Common myeloid progenitor, CD34-positive (primary cell): ENCODE measurements around the gene F2RL1.
A peak's percentile ranks its signal among the peaks of the same experiment; 100 is the strongest.

ENCODE experiments used
- CTCF ChIA-PET: fragments of 350-600 bp; sonication (Branson Sonifier 250); formaldehyde crosslinking; loops from one replicate; lab custom pipeline; 2021; ENCODE audit warnings: antibody characterized with exemption; lab: Charles Lee
- POLR2A ChIA-PET: fragments of 350-600 bp; sonication (Branson Sonifier 250); formaldehyde crosslinking; loops from one replicate; lab custom pipeline; 2021; ENCODE audit warnings: antibody characterized with exemption; lab: Charles Lee
- DNase-seq, 3 donors: peaks; one replicate each; pipeline versions ENCODE4 v3.0.0 to v3.0.0-alpha.2; 2013
- H3K27ac ChIP-seq, 2 experiments: 1 replicate in 1 of 2; 2 replicates in 1 of 2; pipeline ENCODE4 v1.7.0; 2013; ENCODE audit warnings: inconsistent platforms in 2 of 2, low read length in 2 of 2, mild to moderate bottlenecking in 2 of 2, low read depth in 1 of 2, moderate library complexity in 1 of 2; ENCODE audit not compliant: severe bottlenecking in 2 of 2, insufficient read depth in 1 of 2, poor library complexity in 1 of 2
- H3K27me3 ChIP-seq, 5 experiments: replicated peaks in 2 of 5; 1 replicate in 3 of 5; 2 replicates in 2 of 5; pipeline versions ENCODE4 v1.6.1 to v1.7.0; 2013; ENCODE audit warnings: low read length in 4 of 5, mild to moderate bottlenecking in 2 of 5, moderate library complexity in 2 of 5, inconsistent platforms in 1 of 5; ENCODE audit not compliant: insufficient read depth in 5 of 5, control insufficient read depth in 4 of 5
- H3K36me3 ChIP-seq, 4 experiments: 1 replicate in 2 of 4; 2 replicates in 2 of 4; pipeline versions ENCODE4 v1.6.1 to v1.7.0; 2013; ENCODE audit warnings: low read length in 3 of 4, control low read depth in 1 of 4, mild to moderate bottlenecking in 1 of 4; ENCODE audit not compliant: control insufficient read depth in 4 of 4, insufficient read depth in 4 of 4
- H3K4me1 ChIP-seq, 4 experiments: 1 replicate in 3 of 4; 2 replicates in 1 of 4; pipeline versions ENCODE4 v1.6.1 to v1.7.1; 2013; ENCODE audit warnings: low read length in 3 of 4, mild to moderate bottlenecking in 3 of 4, control low read depth in 1 of 4, inconsistent platforms in 1 of 4, moderate library complexity in 1 of 4; ENCODE audit not compliant: control insufficient read depth in 4 of 4, insufficient read depth in 4 of 4; ENCODE audit errors: control extremely low read depth in 1 of 4
- H3K4me3 ChIP-seq, 7 experiments: 1 replicate in 4 of 7; 2 replicates in 3 of 7; pipeline versions ENCODE4 v1.5.1 to v1.7.0; 2013; ENCODE audit warnings: mild to moderate bottlenecking in 7 of 7, low read length in 6 of 7, moderate library complexity in 6 of 7, inconsistent platforms in 2 of 7, low read depth in 2 of 7, control low read depth in 1 of 7; ENCODE audit not compliant: insufficient read depth in 4 of 7, control insufficient read depth in 1 of 7; ENCODE audit errors: extremely low read depth in 1 of 7
- H3K9me3 ChIP-seq, 5 experiments: 1 replicate in 4 of 5; 2 replicates in 1 of 5; pipeline versions ENCODE4 v1.6.1 to v1.7.1; 2013; ENCODE audit warnings: low read length in 4 of 5, mild to moderate bottlenecking in 2 of 5, inconsistent platforms in 1 of 5, low read depth in 1 of 5, moderate library complexity in 1 of 5; ENCODE audit not compliant: control insufficient read depth in 4 of 5, insufficient read depth in 2 of 5; ENCODE audit errors: control extremely low read depth in 1 of 5
- WGBS: methylation state at CpG from one replicate; pipeline ENCODE4 v1.1.5; 2013; ENCODE audit not compliant: insufficient coverage; 5-methylcytosine and 5-hydroxymethylcytosine counted together

F2RL1 gene

DNA sequence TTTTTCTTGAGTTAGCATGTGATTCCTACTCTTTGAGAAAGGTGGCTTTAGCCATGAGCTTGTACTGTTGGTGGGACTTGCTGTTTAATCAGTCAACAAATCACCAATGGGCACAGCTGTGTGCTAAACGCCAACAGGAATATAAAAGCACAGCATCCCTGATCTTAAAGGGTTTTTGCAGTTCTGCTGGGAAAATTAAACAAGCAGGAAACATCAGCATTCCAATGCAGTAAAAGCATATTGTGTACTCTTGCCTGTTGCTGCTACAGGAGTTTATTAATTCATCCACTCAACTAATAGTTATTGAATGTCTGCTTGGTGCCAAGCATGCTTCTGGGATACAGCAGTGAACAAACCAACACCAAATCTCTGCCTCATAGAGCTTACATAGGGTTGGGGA is 27.4 kb upstream of the F2RL1 start:
- no peak overlapping the region for H3K4me3 ChIP-seq
- no peak overlapping the region for H3K27ac ChIP-seq
- H3K9me3 ChIP-seq, result no peaks in the 10 kb centered on the region
- POLR2A ChIA-PET, result no interaction called here
- DNase-seq, result no peak
- CTCF ChIA-PET, result interaction anchor here (1.3 to 1.8 kb wide), 4 partner anchors 10 to 171 kb away, joined by 3 to 6 read pairs (median 3); no protein-coding TSS in a partner anchor
- no peaks in the 10 kb centered on the region for H3K4me1 ChIP-seq
- WGBS, result 100% methylated on average over 1 of the region's 1 CpG
- no peaks in the 10 kb centered on the region for H3K27me3 ChIP-seq
- H3K36me3 ChIP-seq, result no peaks in the 10 kb centered on the region

DNA sequence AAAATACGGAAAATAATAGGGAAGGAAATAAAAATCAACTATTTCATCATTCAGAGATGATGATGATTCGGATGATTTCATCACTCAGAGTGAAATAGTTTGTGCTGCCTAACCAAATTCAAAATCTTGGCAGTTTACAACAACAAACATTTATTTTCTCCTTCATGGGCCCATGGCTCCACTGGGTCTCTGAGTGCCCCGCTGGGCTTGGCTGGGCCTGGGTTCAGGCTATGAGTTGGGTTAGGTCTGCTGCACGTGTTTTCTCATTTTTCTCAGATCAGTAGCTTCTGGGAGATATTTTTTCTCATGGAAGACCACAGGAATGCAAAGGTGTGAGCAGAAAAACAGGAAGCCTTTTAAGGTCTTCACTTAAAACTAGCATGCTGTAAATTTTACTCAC is 24.0 kb upstream of the F2RL1 start:
- 62% methylated on average over 3 of the region's 4 CpGs for WGBS
- Histone ChIP-seq H3K27ac (no peak overlapping the region), H3K9me3 (no peaks in the 10 kb centered on the region), H3K36me3 (no peaks in the 10 kb centered on the region), H3K4me3 (no peak overlapping the region), H3K27me3 (no peaks in the 10 kb centered on the region), H3K4me1 (no peaks in the 10 kb centered on the region)
- peak in 1 of 3 donors; percentile 16 for DNase-seq
- CTCF ChIA-PET, result no interaction called here
- POLR2A ChIA-PET, result no interaction called here

DNA sequence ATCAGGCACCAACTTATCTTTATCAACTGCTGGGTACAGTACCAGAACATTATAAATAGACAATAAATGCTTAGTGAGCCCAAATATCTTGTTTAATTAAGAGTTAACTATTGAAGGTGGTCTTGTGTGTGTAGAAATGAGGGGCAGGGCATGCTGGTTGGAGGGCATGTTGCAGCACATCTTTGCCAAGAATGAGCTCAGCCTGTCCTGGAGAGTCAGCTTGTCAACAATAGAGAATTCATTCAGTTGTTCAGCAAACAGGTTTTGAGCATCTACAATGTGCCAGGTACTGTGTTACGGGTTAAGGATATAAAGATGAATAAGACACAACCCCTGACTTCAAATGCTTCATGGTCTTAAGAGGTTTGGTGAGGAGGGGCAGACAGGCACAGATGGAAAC is 19.2 kb upstream of the F2RL1 start:
- Histone ChIP-seq H3K4me1 (peaks cover 0 to 8% (median 2%) of the 10 kb centered on the region in 4 experiments), H3K27ac (no peak overlapping the region), H3K27me3 (no peaks in the 10 kb centered on the region), H3K9me3 (no peaks in the 10 kb centered on the region), H3K36me3 (no peaks in the 10 kb centered on the region), H3K4me3 (no peak overlapping the region)
- CTCF ChIA-PET, result interaction anchor here (0.6 to 1.2 kb wide), 2 partner anchors 11 to 41 kb away, joined by 3 to 4 read pairs; no protein-coding TSS in a partner anchor
- 100% methylated on average over 1 of the region's 1 CpG for WGBS
- no peak for DNase-seq
- POLR2A ChIA-PET, result interaction anchor here (1.3 kb wide), 1 partner anchor 20 kb away, joined by 3 read pairs; no protein-coding TSS in a partner anchor

DNA sequence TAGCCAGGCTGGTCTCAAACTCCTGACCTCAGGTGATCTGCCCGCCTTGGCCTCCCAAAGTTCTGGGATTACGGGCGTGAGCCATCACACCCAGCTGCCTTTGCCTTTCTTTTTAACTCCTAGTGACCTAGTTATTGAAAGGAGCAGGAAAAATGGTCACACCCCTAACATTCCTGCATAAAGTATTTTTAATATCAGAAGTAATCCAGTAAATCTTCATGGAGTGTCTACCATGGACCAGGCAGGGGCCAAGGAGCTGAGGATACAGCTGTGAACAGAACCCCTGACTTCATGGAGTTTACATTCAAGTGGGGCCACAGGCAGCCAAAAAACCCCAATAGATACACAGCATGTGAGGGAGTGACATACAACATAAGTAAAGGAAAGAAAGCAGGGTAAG is 18.3 kb upstream of the F2RL1 start:
- WGBS, result 90% methylated on average over 2 of the region's 3 CpGs
- Histone ChIP-seq H3K27ac (no peak overlapping the region), H3K9me3 (no peaks in the 10 kb centered on the region), H3K4me1 (peaks cover 0 to 9% (median 2%) of the 10 kb centered on the region in 4 experiments), H3K27me3 (no peaks in the 10 kb centered on the region), H3K36me3 (no peaks in the 10 kb centered on the region), H3K4me3 (no peak overlapping the region)
- POLR2A ChIA-PET, result no interaction called here
- CTCF ChIA-PET, result interaction anchor here (1.0 kb wide), 1 partner anchor 75 kb away, joined by 3 read pairs; no protein-coding TSS in a partner anchor
- DNase-seq, result no peak

DNA sequence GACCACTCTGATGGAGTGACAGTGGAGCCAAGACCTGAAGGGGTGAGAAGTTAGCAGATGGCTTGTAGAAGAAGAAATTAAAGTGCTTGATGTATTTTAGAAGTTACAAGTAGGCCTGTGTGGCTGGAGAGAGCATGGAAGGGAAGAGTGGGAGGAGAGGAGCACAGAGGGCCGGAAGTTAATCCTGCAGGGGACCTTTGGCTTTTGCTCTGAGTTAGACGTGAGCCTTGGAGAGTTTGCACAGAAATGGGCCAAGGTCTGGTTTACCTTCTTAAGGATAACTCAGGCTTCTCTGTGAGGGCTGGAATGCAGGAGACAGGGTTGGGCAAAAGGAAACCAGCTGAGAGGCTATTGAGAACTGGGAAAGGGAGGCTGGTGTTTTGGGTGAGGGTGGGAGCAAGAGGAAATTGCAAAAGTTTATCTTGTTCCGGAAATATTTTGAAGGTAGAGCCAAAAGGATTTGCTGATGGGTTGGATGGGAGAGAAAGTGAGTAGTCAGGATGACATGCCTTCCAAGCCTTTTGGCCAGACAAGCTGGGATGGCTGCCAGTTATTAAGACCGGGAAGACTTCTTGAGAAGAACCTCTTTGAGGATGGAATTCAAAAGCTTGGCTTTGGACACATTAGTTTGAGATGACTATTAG is 17.5 kb upstream of the F2RL1 start:
- Histone ChIP-seq H3K27me3 (no peaks in the 10 kb centered on the region), H3K27ac (no peak overlapping the region), H3K36me3 (no peaks in the 10 kb centered on the region), H3K4me1 (peaks cover 0 to 9% (median 2%) of the 10 kb centered on the region in 4 experiments), H3K4me3 (no peak overlapping the region), H3K9me3 (no peaks in the 10 kb centered on the region)
- DNase-seq, result no peak
- ChIA-PET CTCF (interaction anchor here (1.0 to 1.2 kb wide), 3 partner anchors 11 to 76 kb away, joined by 3 read pairs; no protein-coding TSS in a partner anchor), POLR2A (no interaction called here)
- 96% methylated on average over 3 of the region's 4 CpGs for WGBS

DNA sequence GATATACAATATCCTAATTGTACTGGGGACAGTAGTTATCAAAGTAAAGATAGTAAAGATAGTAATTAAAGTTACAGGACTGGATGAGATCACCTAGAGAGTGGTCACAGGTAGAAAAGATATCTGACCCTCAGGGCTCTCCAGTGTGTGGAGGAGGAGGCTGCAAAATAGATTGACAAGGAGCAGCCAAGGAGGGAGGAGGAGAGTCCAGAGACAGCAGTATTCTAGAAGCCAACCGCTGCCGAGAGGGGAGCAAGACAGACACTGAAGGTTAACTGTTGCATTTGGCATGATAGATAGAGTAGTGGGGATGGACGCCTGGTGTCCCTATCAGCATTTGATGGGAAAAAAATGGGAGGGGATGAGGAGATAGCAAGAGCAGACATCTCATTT is 17.0 kb upstream of the F2RL1 start:
- H3K27me3 ChIP-seq, result no peaks in the 10 kb centered on the region
- 94% methylated on average over 3 of the region's 3 CpGs for WGBS
- no peaks in the 10 kb centered on the region for H3K9me3 ChIP-seq
- peaks cover 0 to 9% (median 2%) of the 10 kb centered on the region in 4 experiments for H3K4me1 ChIP-seq
- ChIA-PET POLR2A (no interaction called here), CTCF (interaction anchor here (1.2 kb wide), 3 partner anchors 11 to 22 kb away, joined by 3 read pairs; no protein-coding TSS in a partner anchor)
- no peaks in the 10 kb centered on the region for H3K36me3 ChIP-seq
- H3K4me3 ChIP-seq, result no peak overlapping the region
- no peak overlapping the region for H3K27ac ChIP-seq
- no peak for DNase-seq

DNA sequence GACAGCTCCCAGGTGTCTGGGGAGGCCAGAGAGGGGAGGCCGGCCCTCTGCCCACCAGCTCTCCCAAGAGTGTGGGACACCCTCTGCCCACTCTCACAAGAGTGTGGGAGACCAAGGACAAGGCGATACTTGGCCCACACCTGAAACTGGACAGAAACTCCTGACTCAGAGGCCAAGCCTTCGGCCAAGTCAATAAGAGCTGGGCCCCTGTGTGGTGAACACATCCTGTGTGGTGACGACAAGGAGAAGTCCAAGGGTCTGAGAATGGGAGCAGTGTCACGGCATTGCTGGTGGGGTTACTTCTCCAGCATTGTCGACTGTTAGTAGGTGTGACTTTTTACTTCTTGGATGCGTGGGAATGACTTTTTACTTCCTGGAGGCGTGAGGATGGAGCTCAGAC is 14.6 kb upstream of the F2RL1 start:
- no peak overlapping the region for H3K27ac ChIP-seq
- peaks cover 0 to 22% (median 2%) of the 10 kb centered on the region in 4 experiments for H3K4me1 ChIP-seq
- 79% methylated on average over 5 of the region's 8 CpGs for WGBS
- no peaks in the 10 kb centered on the region for H3K27me3 ChIP-seq
- H3K4me3 ChIP-seq, result no peak overlapping the region
- H3K36me3 ChIP-seq, result no peaks in the 10 kb centered on the region
- POLR2A ChIA-PET, result no interaction called here
- no peak for DNase-seq
- H3K9me3 ChIP-seq, result no peaks in the 10 kb centered on the region
- CTCF ChIA-PET, result no interaction called here
